DOHH2 (cell line): Measurements from ENCODE around the gene ACTA1.

Source experiments
- H3F3A ChIP-seq: fragments of 200-600 bp; sonication (generic), shearing (Covaris generic); 2 replicates; pipeline ENCODE4 v1.6.0; 2016; ENCODE audit warnings: antibody characterized with exemption, mild to moderate bottlenecking; ENCODE audit not compliant: control insufficient read depth, insufficient read depth
- H3K27ac ChIP-seq: fragments of 200-600 bp; sonication (generic); 2 replicates; pipeline ENCODE4 v1.5.1; 2014; ENCODE audit warnings: low read depth, mild to moderate bottlenecking, low read length, moderate library complexity
- H3K27me3 ChIP-seq: fragments of 200-600 bp; sonication (generic); 2 replicates; pipeline ENCODE4 v1.6.1; 2014; ENCODE audit warnings: mild to moderate bottlenecking, low read length, mixed read lengths; ENCODE audit not compliant: control insufficient read depth
- H3K36me3 ChIP-seq: fragments of 200-600 bp; sonication (generic); 2 replicates; pipeline ENCODE4 v1.6.1; 2014; ENCODE audit warnings: mild to moderate bottlenecking, low read length, moderate library complexity, mixed read lengths; ENCODE audit not compliant: control insufficient read depth
- H3K4me1 ChIP-seq: fragments of 200-600 bp; sonication (generic); 2 replicates; pipeline ENCODE4 v1.6.1; 2014; ENCODE audit warnings: mild to moderate bottlenecking, low read length, mixed read lengths; ENCODE audit not compliant: control insufficient read depth
- H3K4me2 ChIP-seq: fragments of 200-600 bp; sonication (generic); 2 replicates; pipeline ENCODE4 v1.6.0; 2014; ENCODE audit warnings: mild to moderate bottlenecking, low read length, moderate library complexity
- H3K4me3 ChIP-seq: fragments of 200-600 bp; sonication (generic); 2 replicates; pipeline ENCODE4 v1.5.1; 2014; ENCODE audit warnings: mild to moderate bottlenecking, low read length, mixed read lengths
- H3K79me2 ChIP-seq: fragments of 200-600 bp; sonication (generic); 2 replicates; pipeline ENCODE4 v1.6.1; 2014; ENCODE audit warnings: mild to moderate bottlenecking, low read length, mixed read lengths; ENCODE audit not compliant: control insufficient read depth
- H3K9me2 ChIP-seq: fragments of 200-600 bp; sonication (generic); replicated peaks from 2 replicates; pipeline ENCODE4 v1.6.1; 2014; ENCODE audit warnings: mild to moderate bottlenecking, low read length, mixed read lengths; ENCODE audit not compliant: control insufficient read depth
- H3K9me3 ChIP-seq: fragments of 200-600 bp; sonication (generic); 2 replicates; pipeline ENCODE4 v1.6.1; 2014; ENCODE audit warnings: antibody characterized with exemption, low read length, mixed read lengths; ENCODE audit not compliant: control insufficient read depth, insufficient read depth
- H4K20me1 ChIP-seq: fragments of 200-600 bp; sonication (generic); 2 replicates; pipeline ENCODE4 v1.6.0; 2014; ENCODE audit warnings: low read depth, mild to moderate bottlenecking, antibody characterized with exemption, low read length, moderate library complexity; ENCODE audit not compliant: control insufficient read depth, insufficient read depth
- EZH2phosphoT487 ChIP-seq: fragments of 200-600 bp; sonication (generic); IDR thresholded peaks from 2 replicates; pipeline ENCODE4 v1.6.1; 2017; ENCODE audit warnings: borderline replicate concordance, mild to moderate bottlenecking, antibody characterized with exemption, low read length, moderate library complexity, mixed read lengths
- TF ChIP-seq, protein P1 (sequence below): fragments of 200-600 bp; sonication (generic); IDR thresholded peaks from one replicate; pipeline ENCODE4 v1.5.1; 2014; ENCODE audit warnings: antibody characterized with exemption, mild to moderate bottlenecking, low read depth, low read length; ENCODE audit not compliant: poor library complexity, severe bottlenecking

Gene ACTA1

DNA sequence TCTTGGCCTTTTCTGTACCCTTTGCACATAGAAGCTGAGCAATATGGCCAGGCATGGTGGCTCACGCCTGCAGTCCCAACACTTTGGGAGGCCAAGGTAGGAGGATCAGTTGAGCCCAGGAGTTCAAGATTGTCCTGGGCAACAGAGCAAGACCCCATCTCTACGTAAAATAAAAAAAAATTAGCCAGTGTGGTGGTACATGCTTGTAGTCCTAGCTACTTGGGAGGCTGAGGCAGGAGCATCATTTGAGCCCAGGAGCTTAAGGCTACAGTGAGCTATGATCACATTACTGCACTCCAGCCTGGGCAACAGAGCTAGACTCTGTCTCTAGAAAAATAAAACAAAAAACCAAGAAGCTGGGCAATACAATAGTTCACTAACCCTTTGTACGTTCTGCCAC is 6.3 kb downstream of the ACTA1 start:
- no peak overlapping the region for H3K4me2 ChIP-seq
- no peaks in the 10 kb centered on the region for H3K9me2 ChIP-seq
- H3K4me3 ChIP-seq: no peak overlapping the region
- TF ChIP-seq, protein P1, sequence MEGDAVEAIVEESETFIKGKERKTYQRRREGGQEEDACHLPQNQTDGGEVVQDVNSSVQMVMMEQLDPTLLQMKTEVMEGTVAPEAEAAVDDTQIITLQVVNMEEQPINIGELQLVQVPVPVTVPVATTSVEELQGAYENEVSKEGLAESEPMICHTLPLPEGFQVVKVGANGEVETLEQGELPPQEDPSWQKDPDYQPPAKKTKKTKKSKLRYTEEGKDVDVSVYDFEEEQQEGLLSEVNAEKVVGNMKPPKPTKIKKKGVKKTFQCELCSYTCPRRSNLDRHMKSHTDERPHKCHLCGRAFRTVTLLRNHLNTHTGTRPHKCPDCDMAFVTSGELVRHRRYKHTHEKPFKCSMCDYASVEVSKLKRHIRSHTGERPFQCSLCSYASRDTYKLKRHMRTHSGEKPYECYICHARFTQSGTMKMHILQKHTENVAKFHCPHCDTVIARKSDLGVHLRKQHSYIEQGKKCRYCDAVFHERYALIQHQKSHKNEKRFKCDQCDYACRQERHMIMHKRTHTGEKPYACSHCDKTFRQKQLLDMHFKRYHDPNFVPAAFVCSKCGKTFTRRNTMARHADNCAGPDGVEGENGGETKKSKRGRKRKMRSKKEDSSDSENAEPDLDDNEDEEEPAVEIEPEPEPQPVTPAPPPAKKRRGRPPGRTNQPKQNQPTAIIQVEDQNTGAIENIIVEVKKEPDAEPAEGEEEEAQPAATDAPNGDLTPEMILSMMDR: no peak
- TF ChIP-seq EZH2phosphoT487: no peak
- H3K9me3 ChIP-seq: 0 out of 2 replicates have a peak, but pooled peaks cover 3% of the 10 kb centered on the region
- H4K20me1 ChIP-seq: no peaks in the 10 kb centered on the region
- no peaks in the 10 kb centered on the region for H3K4me1 ChIP-seq
- H3K79me2 ChIP-seq: no peaks in the 10 kb centered on the region
- H3K36me3 ChIP-seq: no peaks in the 10 kb centered on the region
- H3F3A ChIP-seq: no peaks in the 10 kb centered on the region
- 0 out of 2 replicates have a peak, but pooled peaks cover 3% of the 10 kb centered on the region for H3K27me3 ChIP-seq
- no peak overlapping the region for H3K27ac ChIP-seq

DNA sequence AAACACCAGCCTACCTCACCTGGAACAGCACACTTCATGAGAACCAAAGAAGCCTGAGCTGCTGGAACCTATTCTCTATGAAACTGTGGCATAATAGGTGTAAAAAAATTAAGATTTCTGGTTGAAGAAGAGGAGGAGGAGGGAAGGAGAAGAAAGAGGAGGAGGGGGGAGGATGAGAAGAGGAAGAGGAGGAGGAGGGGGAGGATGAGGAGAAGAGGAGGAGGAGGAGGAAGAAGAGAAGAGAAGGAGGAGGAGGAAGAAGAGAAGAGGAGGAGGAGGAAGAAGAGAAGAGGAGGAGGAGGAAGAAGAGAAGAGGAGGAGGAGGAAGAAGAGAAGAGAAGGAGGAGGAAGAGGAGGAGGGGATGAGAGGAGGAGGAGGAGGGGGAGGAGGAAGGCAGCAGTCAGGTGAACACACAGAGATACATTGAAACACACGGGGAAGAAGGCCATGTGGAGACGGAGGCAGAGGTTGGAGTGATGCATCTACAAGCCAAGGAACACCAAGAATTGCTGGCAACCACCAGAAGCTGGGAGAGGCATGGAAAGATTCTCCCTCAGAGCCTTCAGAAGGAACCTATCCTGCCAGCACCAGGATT is 8.2 kb downstream of the ACTA1 start:
- Histone ChIP-seq H3K27ac (no peak overlapping the region), H4K20me1 (no peaks in the 10 kb centered on the region), H3K9me3 (0 out of 2 replicates have a peak, but pooled peaks cover 3% of the 10 kb centered on the region), H3K4me3 (no peak overlapping the region), H3K9me2 (no peaks in the 10 kb centered on the region), H3K79me2 (no peaks in the 10 kb centered on the region), H3K4me1 (no peaks in the 10 kb centered on the region), H3F3A (no peaks in the 10 kb centered on the region), H3K4me2 (no peak overlapping the region), H3K36me3 (no peaks in the 10 kb centered on the region), H3K27me3 (0 out of 2 replicates have a peak, but pooled peaks cover 3% of the 10 kb centered on the region)
- TF ChIP-seq, protein P1: no peak
- TF ChIP-seq EZH2phosphoT487: no peak

DNA sequence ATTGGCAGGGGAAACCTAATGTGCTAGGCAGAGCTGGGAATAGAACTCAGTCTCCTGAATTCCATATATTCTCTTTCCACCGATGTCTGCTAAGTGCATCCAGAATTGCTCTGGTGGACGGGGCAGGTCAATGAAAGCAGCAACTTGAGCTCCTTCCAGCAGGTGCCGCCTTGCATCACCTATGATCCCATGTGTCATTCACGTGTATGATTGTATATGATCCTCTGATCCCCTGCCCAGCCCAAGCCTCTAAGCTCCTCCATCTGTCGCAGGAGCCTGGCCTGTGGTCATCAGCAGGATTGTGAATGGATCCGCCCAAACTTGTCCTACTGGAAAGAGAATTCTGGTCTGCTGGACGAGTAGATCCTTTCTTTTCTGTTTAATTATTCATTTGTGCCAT is 13.1 kb downstream of the ACTA1 start:
- H3K36me3 ChIP-seq: no peaks in the 10 kb centered on the region
- H3K4me1 ChIP-seq: no peaks in the 10 kb centered on the region
- H3K9me3 ChIP-seq: 0 out of 2 replicates have a peak, but pooled peaks cover 3% of the 10 kb centered on the region
- H3K27me3 ChIP-seq: 0 out of 2 replicates have a peak, but pooled peaks cover 3% of the 10 kb centered on the region
- H3K9me2 ChIP-seq: no peaks in the 10 kb centered on the region
- no peak overlapping the region for H3K4me3 ChIP-seq
- H3K79me2 ChIP-seq: no peaks in the 10 kb centered on the region
- no peaks in the 10 kb centered on the region for H3F3A ChIP-seq
- H3K4me2 ChIP-seq: no peak overlapping the region
- no peak for TF ChIP-seq EZH2phosphoT487
- TF ChIP-seq, protein P1: peak; percentile 44
- H4K20me1 ChIP-seq: no peaks in the 10 kb centered on the region
- H3K27ac ChIP-seq: no peak overlapping the region
